COLO829 (cell line): Measurements from ENCODE around the gene CLDN22.

Source experiments
- DNase-seq: peaks from one replicate; pipeline ENCODE4 v3.0.0; 2012; ENCODE audit warnings: low spot score

CLDN22 gene

GRCh38 chr4:183276106-183276505, 44.0 kb downstream of the CLDN22 start:
- no peak for DNase-seq

- no peak for DNase-seq
Measured at GRCh38 chr4:183272384-183272783, 47.7 kb downstream of the CLDN22 start.

- no peak for DNase-seq
Measured at GRCh38 chr4:183268556-183268955, 51.5 kb downstream of the CLDN22 start.
